Lower leg skin (tissue), 3 donors: ENCODE measurements around the gene GLI1.

ENCODE experiments used
- CTCF ChIP-seq, 3 donors: fragments of 450-650 bp; IDR thresholded peaks; one replicate each; pipeline ENCODE4 v1.5.1; 2016; ENCODE audit warnings: antibody characterized with exemption in 3 of 3, mild to moderate bottlenecking in 3 of 3, moderate library complexity in 2 of 3
- POLR2A ChIP-seq, 2 donors: fragments of 450-650 bp; IDR thresholded peaks; one replicate each; pipeline ENCODE4 v1.6.1; 2016 to 2017; ENCODE audit warnings: antibody characterized with exemption in 2 of 2, mild to moderate bottlenecking in 1 of 2, moderate library complexity in 1 of 2

GRCh38 chr12:57418255-57418654 lies 41.3 kb upstream of the GLI1 start:
- no peak for TF ChIP-seq CTCF (IDR thresholded peaks at IDR 0.05)
- TF ChIP-seq POLR2A (IDR thresholded peaks at IDR 0.05): no peak
